ENCODE results near the gene MPPED2.

Gene MPPED2

GRCh38 chr11:30510750-30511149 lies 75.4 kb downstream of the MPPED2 start:
- Histone ChIP-seq H3K4me3 (ENCODE audit: low read length) (no peak overlapping the region), H3K9me3 (ENCODE audit: insufficient read depth, low read length) (no peaks in the 10 kb centered on the region), H3K36me3 (replicated peaks; ENCODE audit: low read depth, low read length) (no peaks in the 10 kb centered on the region), H3K27me3 (ENCODE audit: low read depth, low read length) (peaks cover 16% of the 10 kb centered on the region), H3K79me2 (ENCODE audit: low read length) (no peaks in the 10 kb centered on the region), H3K27ac (ENCODE audit: low read length) (no peak overlapping the region), H3K4me1 (ENCODE audit: low read length) (no peaks in the 10 kb centered on the region), H3K4me2 (ENCODE audit: low read length) (no peak overlapping the region), H4K20me1 (ENCODE audit: insufficient read depth, low read length) (no peaks in the 10 kb centered on the region), H3K9ac (ENCODE audit: low read length) (no peak overlapping the region), H2AFZ (ENCODE audit: low read depth, low read length) (no peak overlapping the region)
- TF ChIP-seq CTCF (IDR thresholded peaks at IDR 0.05; ENCODE audit: low read depth, low read length) (no peak), EZH2phosphoT487 (IDR thresholded peaks at IDR 0.05; ENCODE audit: low read depth) (no peak)

- Histone ChIP-seq H4K20me1 (ENCODE audit: insufficient read depth, low read length) (no peaks in the 10 kb centered on the region), H3K4me2 (ENCODE audit: low read length) (no peak overlapping the region), H3K9me3 (ENCODE audit: insufficient read depth, low read length) (no peaks in the 10 kb centered on the region), H3K79me2 (ENCODE audit: low read length) (no peaks in the 10 kb centered on the region), H2AFZ (ENCODE audit: low read depth, low read length) (no peak overlapping the region), H3K27ac (ENCODE audit: low read length) (no peak overlapping the region), H3K4me1 (ENCODE audit: low read length) (no peaks in the 10 kb centered on the region), H3K4me3 (ENCODE audit: low read length) (no peak overlapping the region), H3K36me3 (replicated peaks; ENCODE audit: low read depth, low read length) (no peaks in the 10 kb centered on the region), H3K27me3 (ENCODE audit: low read depth, low read length) (peaks cover 11% of the 10 kb centered on the region; the same call in 1 of the 2 replicates), H3K9ac (ENCODE audit: low read length) (no peak overlapping the region)
- no peak for TF ChIP-seq CTCF (IDR thresholded peaks at IDR 0.05; ENCODE audit: low read depth, low read length)
- no peak for TF ChIP-seq EZH2phosphoT487 (IDR thresholded peaks at IDR 0.05; ENCODE audit: low read depth)
Observed at GRCh38 chr11:30509364-30509763, 76.8 kb downstream of the MPPED2 start.

GRCh38 chr11:30508594-30508993 lies 77.6 kb downstream of the MPPED2 start:
- no peak overlapping the region for H3K4me2 ChIP-seq (ENCODE audit: low read length)
- no peak overlapping the region for H3K27ac ChIP-seq (ENCODE audit: low read length)
- H3K79me2 ChIP-seq (ENCODE audit: low read length), result no peaks in the 10 kb centered on the region
- peaks cover 3% of the 10 kb centered on the region; the same call in 1 of the 2 replicates for H3K27me3 ChIP-seq (ENCODE audit: low read depth, low read length)
- no peak overlapping the region for H3K9ac ChIP-seq (ENCODE audit: low read length)
- H3K4me3 ChIP-seq (ENCODE audit: low read length), result no peak overlapping the region
- no peak overlapping the region for H2AFZ ChIP-seq (ENCODE audit: low read depth, low read length)
- no peaks in the 10 kb centered on the region for H4K20me1 ChIP-seq (ENCODE audit: insufficient read depth, low read length)
- no peaks in the 10 kb centered on the region for H3K4me1 ChIP-seq (ENCODE audit: low read length)
- H3K9me3 ChIP-seq (ENCODE audit: insufficient read depth, low read length), result no peaks in the 10 kb centered on the region
- H3K36me3 ChIP-seq (replicated peaks; ENCODE audit: low read depth, low read length), result no peaks in the 10 kb centered on the region
- TF ChIP-seq CTCF (IDR thresholded peaks at IDR 0.05; ENCODE audit: low read depth, low read length) (no peak), EZH2phosphoT487 (IDR thresholded peaks at IDR 0.05; ENCODE audit: low read depth) (no peak)

- no peak overlapping the region for H3K27ac ChIP-seq (ENCODE audit: low read length)
- H3K36me3 ChIP-seq (replicated peaks; ENCODE audit: low read depth, low read length), result no peaks in the 10 kb centered on the region
- H4K20me1 ChIP-seq (ENCODE audit: insufficient read depth, low read length), result no peaks in the 10 kb centered on the region
- H3K27me3 ChIP-seq (ENCODE audit: low read depth, low read length), result no peaks in the 10 kb centered on the region
- H3K79me2 ChIP-seq (ENCODE audit: low read length), result no peaks in the 10 kb centered on the region
- no peak overlapping the region for H3K9ac ChIP-seq (ENCODE audit: low read length)
- no peaks in the 10 kb centered on the region for H3K4me1 ChIP-seq (ENCODE audit: low read length)
- H3K4me3 ChIP-seq (ENCODE audit: low read length), result no peak overlapping the region
- H3K4me2 ChIP-seq (ENCODE audit: low read length), result no peak overlapping the region
- no peaks in the 10 kb centered on the region for H3K9me3 ChIP-seq (ENCODE audit: insufficient read depth, low read length)
- H2AFZ ChIP-seq (ENCODE audit: low read depth, low read length), result no peak overlapping the region
- TF ChIP-seq EZH2phosphoT487 (IDR thresholded peaks at IDR 0.05; ENCODE audit: low read depth) (no peak), CTCF (IDR thresholded peaks at IDR 0.05; ENCODE audit: low read depth, low read length) (no peak)
Observed at GRCh38 chr11:30505603-30506002, 80.5 kb downstream of the MPPED2 start.

Data from OCI-LY3 (cell line).